Fibroblast of villous mesenchyme (primary cell): Measurements from ENCODE around the gene GDF9. TPM values are rescaled to one million over a fixed set of nuclear protein-coding genes. Genes with fewer than 3 reads are reported as not detected.

Experiments used
- DNase-seq: peaks from one replicate; pipeline ENCODE4 v3.0.0-alpha.2; 2010; ENCODE audit warnings: low read depth
- H3K4me3 ChIP-seq: 2 replicates; pipeline ENCODE4 v1.5.1; 2011; ENCODE audit warnings: low read depth, mild to moderate bottlenecking, low read length
- total RNA-seq: library from RNA; depleted of rRNA; stranded (reverse); fragments of >200 nt; gene quantifications from 2 replicates; pipeline ENCODE4 v1.2.3, GENCODE V29; 2012
- TF ChIP-seq, protein P1 (sequence below): IDR thresholded peaks from 2 replicates; pipeline ENCODE4 v1.5.1; 2012; ENCODE audit warnings: low read depth, mild to moderate bottlenecking, low read length; ENCODE audit not compliant: insufficient read depth

The GDF9 gene
- total RNA-seq, 1 donor: not detected

DNA sequence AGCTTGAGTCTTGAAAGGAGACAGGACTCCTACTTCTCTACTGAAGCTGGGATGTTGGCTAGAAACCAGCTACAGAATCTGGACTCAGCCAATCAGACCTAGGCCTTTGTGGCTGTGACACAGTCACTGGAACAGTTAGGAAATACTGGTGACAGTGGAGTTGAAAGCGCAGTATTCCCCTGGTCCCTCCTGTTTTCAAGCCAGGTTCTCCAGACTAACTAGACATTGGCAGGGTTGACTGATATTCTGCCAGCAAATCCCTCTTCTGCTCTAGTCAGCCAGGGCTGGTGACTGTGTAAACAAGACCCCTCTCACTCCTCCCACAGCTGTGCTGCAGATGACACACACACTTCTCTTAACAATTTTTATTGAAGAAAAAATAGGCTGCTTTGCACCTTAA lies 44.5 kb downstream of the GDF9 start:
- peak; percentile 56 for DNase-seq
- TF ChIP-seq, protein P1, sequence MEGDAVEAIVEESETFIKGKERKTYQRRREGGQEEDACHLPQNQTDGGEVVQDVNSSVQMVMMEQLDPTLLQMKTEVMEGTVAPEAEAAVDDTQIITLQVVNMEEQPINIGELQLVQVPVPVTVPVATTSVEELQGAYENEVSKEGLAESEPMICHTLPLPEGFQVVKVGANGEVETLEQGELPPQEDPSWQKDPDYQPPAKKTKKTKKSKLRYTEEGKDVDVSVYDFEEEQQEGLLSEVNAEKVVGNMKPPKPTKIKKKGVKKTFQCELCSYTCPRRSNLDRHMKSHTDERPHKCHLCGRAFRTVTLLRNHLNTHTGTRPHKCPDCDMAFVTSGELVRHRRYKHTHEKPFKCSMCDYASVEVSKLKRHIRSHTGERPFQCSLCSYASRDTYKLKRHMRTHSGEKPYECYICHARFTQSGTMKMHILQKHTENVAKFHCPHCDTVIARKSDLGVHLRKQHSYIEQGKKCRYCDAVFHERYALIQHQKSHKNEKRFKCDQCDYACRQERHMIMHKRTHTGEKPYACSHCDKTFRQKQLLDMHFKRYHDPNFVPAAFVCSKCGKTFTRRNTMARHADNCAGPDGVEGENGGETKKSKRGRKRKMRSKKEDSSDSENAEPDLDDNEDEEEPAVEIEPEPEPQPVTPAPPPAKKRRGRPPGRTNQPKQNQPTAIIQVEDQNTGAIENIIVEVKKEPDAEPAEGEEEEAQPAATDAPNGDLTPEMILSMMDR: no peak
- H3K4me3 ChIP-seq: no peak overlapping the region

DNA sequence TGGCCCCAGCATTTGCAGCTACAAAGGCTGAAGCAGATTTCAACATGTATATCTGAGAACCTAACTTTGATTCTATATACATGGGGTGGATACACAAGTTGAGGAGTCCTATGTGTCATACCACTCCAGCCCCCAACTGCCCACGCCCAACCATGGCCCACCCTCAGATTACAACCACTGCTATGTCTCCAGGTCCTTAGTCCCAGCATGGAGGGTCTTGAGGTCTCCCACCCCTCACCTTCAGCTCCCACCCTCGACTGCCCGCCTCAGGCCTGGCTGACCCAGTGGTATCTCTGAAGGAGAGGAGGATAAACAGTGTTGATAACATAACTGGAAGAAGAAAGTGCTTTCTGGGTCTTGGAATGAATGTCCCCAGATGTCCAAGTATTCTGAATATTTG lies 44.9 kb downstream of the GDF9 start:
- no peak for DNase-seq
- TF ChIP-seq, protein P1: no peak
- H3K4me3 ChIP-seq: no peak overlapping the region

DNA sequence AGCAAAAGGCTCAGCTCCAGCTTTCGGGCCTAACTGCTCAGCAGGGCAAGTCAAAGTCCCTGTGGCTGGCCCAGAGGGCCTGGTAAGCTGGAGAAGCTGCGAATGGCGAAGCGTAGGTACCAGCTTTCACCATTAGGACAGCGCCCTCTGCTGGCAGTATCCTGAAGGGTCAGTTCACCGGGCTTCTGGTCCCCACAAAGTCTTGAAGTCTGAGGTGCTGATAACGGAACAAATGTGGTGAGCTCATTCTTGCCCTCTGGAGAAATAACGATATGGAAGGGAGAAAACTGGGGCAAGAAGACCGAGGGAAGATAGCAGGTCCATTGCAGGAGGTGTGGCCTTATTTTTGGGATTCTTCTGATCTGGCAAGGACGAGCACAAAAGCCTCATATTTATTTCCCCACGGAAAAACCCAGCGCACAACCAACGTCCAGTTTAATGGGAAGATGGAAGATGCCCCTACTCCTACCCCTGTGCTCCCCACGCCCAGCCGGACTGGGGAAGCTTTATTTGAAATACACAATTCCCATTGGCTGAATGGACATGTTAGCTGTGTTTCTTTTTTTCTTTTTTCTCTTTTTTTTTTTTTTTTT lies 46.0 kb downstream of the GDF9 start:
- H3K4me3 ChIP-seq: no peak overlapping the region
- TF ChIP-seq, protein P1: peak; percentile 88
- peak; percentile 91 for DNase-seq

DNA sequence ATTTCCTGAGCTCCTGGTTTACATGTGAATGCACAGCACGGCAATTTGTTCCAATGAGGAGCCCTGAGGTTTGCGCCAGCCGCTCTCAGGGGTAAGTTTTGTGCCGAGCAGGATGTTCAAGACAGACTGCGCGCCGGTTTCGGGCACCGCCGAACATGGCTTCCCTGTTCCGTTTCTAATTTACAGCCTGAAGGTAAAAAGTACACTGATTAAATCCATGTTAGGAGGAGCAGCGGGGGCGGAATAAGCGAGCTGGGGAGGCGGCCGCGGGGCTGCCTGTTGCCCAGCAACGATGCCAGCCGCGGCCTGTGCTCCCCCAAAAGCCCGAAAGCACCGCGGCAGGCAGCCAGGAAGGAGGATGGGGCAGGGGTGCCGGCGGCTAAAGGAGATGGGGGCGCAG lies 46.8 kb downstream of the GDF9 start:
- TF ChIP-seq, protein P1: no peak
- no peak overlapping the region for H3K4me3 ChIP-seq
- no peak for DNase-seq

GRCh38 chr5:132817011-132817410 lies 49.3 kb downstream of the GDF9 start:
- TF ChIP-seq, protein P1: no peak
- DNase-seq: no peak
- H3K4me3 ChIP-seq: no peak overlapping the region

DNA sequence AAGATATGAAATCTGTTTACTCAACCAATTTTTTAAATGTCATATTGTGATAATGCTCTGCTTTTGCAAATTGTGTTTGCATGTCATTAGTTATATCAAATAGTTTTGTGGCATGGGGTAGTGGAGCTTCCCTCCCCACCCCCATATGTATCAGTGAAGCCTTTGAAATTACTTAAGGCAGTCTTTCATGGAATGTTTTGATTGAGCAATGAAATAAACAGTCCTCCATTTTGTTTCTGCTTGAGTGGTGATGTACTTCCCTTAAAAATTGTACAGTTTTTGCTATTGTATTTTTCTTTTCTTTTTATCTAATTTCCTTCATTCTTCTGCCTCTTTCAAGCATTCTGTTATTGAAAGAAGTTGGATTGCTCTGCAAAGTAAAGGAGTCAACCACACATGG lies 49.7 kb downstream of the GDF9 start:
- no peak overlapping the region for H3K4me3 ChIP-seq
- TF ChIP-seq, protein P1: no peak
- DNase-seq: peak; percentile 23

DNA sequence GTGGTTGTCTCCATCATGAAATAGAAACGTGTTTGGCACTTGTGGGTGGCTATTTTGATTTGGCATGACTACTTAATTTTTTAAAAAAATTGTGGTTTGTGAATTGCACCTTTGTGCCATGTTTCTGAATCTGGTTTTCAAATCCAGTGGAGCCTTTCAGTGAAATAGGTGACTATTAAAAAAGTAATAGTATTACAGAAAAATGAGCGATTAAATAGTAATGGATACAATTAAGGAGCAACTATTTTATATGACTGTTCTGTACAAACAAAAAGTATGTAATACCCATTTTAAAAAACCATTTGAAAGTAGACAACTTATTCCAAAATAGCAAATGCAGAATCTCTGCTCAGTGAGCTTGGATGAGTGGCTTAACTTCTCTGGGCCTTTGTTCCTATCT lies 50.2 kb downstream of the GDF9 start:
- no peak overlapping the region for H3K4me3 ChIP-seq
- TF ChIP-seq, protein P1: no peak
- no peak for DNase-seq
